Tibial artery (tissue), 4 donors: Measurements from ENCODE around the gene DISC1.
"Not testable (repeated sequence)": the region's sequence is repeated elsewhere in the genome, so short reads cannot be mapped to it uniquely, and the experiment has no call there.

Experiments
- DNase-seq, 2 donors: peaks; one replicate each; pipeline ENCODE4 v3.0.0-alpha.2; 2019
- H3K27ac ChIP-seq, 2 donors: fragments of 200-600 bp; sonication (generic) in 1 of 2; 1 replicate in 1 of 2; 2 replicates in 1 of 2; pipeline ENCODE4 v1.5.1; 2018 to 2019; ENCODE audit warnings: mild to moderate bottlenecking in 1 of 2
- H3K27me3 ChIP-seq, 2 donors: fragments of 200-600 bp; sonication (generic) in 1 of 2; one replicate each; pipeline versions ENCODE4 v1.5.1 to v1.6.0; 2016 to 2019
- H3K36me3 ChIP-seq, 3 donors: fragments of 200-600 bp; sonication (generic) in 2 of 3; one replicate each; pipeline ENCODE4 v1.5.1; 2016 to 2019; ENCODE audit warnings: mild to moderate bottlenecking in 2 of 3
- H3K4me1 ChIP-seq, 4 donors: fragments of 200-600 bp; sonication (generic) in 2 of 4; 1 replicate in 3 of 4; 2 replicates in 1 of 4; pipeline ENCODE4 v1.5.1; 2016 to 2019
- H3K4me3 ChIP-seq, 2 donors: fragments of 200-600 bp; sonication (generic) in 1 of 2; 1 replicate in 1 of 2; 2 replicates in 1 of 2; pipeline ENCODE4 v1.5.1; 2018 to 2019; ENCODE audit warnings: mild to moderate bottlenecking in 2 of 2
- H3K9me3 ChIP-seq, 3 donors: fragments of 200-600 bp; sonication (generic) in 1 of 3; one replicate each; pipeline ENCODE4 v1.5.1; 2016 to 2019
- intact Hi-C: fragments of 100-400 bp; cut with DNase I; formaldehyde crosslinking; loops from one replicate; pipeline ENCODE4 v1.15.0; 2023; ENCODE audit warnings: low total_unique reads
- TF ChIP-seq, protein P1 (sequence below), 2 experiments: fragments of 200-600 bp in 1 of 2; fragments of 450-650 bp in 1 of 2; IDR thresholded peaks; one replicate each; pipeline ENCODE4 v1.5.1; 2017 to 2019; ENCODE audit warnings: antibody characterized with exemption in 2 of 2, mild to moderate bottlenecking in 1 of 2, moderate library complexity in 1 of 2

DISC1 gene

DNA sequence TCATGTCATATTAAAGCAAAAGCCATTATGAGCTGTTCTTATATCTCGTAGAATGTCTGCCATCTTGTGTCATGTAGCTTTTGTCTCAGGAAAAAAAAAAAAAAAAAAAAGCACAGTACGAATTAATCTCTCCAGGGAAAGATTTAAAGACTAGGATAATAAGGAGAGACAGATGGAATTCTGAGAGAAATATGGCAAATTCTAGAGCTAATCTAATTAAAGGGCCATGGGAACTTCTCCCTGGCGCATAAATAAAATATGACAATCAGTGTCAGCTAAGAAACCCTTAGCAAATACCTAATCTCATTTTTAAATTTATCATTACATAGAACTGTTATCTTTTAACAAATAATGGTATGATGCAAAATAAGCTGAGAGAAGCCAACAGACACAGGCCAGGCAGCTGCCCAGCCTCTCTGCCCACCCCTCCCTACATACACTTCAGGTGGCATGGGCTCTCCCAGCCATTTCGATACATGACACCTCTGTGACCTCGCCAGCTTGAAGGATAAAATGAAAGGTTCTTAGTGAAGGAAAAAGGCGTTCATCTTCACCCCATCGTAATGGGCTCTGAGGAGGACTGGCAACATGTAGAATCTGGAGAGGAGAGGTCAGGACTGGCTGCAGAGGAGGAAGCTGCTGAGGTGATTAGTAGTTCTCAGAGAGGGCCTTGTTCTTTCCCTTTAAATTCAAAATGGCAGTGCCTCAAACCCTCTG lies 39.8 kb downstream of the DISC1 start:
- Histone ChIP-seq H3K27me3 (no peaks in the 10 kb centered on the region), H3K9me3 (peaks cover 0 to 27% (median 20%) of the 10 kb centered on the region in 3 donors), H3K4me1 (no peaks in the 10 kb centered on the region), H3K27ac (no peak overlapping the region), H3K36me3 (no peaks in the 10 kb centered on the region), H3K4me3 (no peak overlapping the region)
- no peak for DNase-seq
- intact Hi-C loops: no loop called here
- TF ChIP-seq, protein P1, sequence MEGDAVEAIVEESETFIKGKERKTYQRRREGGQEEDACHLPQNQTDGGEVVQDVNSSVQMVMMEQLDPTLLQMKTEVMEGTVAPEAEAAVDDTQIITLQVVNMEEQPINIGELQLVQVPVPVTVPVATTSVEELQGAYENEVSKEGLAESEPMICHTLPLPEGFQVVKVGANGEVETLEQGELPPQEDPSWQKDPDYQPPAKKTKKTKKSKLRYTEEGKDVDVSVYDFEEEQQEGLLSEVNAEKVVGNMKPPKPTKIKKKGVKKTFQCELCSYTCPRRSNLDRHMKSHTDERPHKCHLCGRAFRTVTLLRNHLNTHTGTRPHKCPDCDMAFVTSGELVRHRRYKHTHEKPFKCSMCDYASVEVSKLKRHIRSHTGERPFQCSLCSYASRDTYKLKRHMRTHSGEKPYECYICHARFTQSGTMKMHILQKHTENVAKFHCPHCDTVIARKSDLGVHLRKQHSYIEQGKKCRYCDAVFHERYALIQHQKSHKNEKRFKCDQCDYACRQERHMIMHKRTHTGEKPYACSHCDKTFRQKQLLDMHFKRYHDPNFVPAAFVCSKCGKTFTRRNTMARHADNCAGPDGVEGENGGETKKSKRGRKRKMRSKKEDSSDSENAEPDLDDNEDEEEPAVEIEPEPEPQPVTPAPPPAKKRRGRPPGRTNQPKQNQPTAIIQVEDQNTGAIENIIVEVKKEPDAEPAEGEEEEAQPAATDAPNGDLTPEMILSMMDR (IDR thresholded peaks at IDR 0.05): no peak

DNA sequence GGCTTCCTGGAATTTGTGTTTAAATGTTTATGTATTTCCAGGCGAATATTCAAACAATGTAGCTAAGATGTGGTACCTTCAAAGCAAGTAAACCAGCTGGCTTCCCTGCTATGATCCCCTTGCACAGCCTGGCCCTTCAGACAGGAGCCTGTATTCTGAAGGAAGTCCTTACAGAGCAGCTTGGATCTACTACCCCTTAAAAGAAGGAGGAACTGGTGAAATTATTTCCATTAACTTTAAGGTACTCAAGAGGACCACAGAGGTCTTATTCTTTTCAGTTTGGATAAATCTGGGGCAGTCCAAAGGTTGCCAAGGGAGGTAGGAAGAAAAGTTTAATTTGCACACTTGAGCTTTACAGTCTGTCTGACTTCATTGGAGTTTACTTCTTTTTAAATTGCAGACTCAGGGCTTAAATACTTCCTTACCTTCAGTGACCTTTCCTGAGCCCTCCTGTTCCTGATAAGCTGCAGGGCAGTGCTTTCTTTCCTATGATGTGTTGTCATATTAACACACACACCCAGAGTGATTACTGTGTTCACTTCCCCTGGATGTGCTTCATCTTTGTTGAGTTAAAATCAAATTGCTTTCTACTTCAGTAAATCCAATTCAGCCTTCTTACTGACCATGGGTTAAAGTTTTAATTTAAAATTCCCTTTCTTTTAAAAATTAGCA lies 40.5 kb downstream of the DISC1 start:
- intact Hi-C loops: no loop called here
- TF ChIP-seq, protein P1 (IDR thresholded peaks at IDR 0.05): no peak
- Histone ChIP-seq H3K27ac (no peak overlapping the region), H3K9me3 (peaks cover 0 to 30% (median 20%) of the 10 kb centered on the region in 3 donors), H3K4me3 (no peak overlapping the region), H3K36me3 (no peaks in the 10 kb centered on the region), H3K4me1 (no peaks in the 10 kb centered on the region), H3K27me3 (no peaks in the 10 kb centered on the region)
- DNase-seq: no peak

DNA sequence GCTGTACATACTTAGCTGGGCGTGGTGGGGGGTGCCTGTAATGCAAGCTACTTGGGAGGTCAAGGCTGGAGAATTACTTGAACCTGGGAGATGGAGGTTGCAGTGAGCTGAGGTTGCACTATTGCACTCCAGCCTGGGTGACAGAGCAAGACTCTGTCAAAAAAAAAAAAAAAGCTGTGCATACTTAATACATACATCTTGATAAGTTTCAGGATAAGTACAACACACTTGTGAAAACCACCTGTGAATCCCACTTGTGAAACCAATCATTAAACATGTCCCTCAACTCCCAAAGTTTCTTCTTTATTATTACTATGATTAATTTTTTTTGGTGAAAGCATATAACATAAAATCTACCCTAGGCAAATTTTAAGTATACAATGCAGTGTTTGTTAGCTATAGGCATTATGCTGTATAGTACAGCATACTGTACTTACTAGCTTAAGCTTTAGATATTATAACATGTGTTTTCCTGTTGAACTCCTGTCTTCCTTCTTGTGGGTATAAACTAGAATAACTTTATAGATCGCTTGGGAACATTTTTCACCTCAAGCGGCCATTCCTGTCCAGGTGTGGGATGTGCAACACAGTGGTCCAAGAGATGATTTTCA lies 41.4 kb downstream of the DISC1 start:
- H3K27ac ChIP-seq: no peak overlapping the region
- no peak for DNase-seq
- H3K4me3 ChIP-seq: no peak overlapping the region
- H3K36me3 ChIP-seq: no peaks in the 10 kb centered on the region
- H3K27me3 ChIP-seq: no peaks in the 10 kb centered on the region
- intact Hi-C loops: no loop called here
- H3K4me1 ChIP-seq: no peaks in the 10 kb centered on the region
- H3K9me3 ChIP-seq: peaks cover 0 to 28% (median 15%) of the 10 kb centered on the region in 3 donors
- TF ChIP-seq, protein P1 (IDR thresholded peaks at IDR 0.05): no peak

- intact Hi-C loops: no loop called here
- H3K27ac ChIP-seq: no peak overlapping the region
- no peaks in the 10 kb centered on the region for H3K27me3 ChIP-seq
- peaks cover 0 to 22% (median 10%) of the 10 kb centered on the region in 3 donors for H3K9me3 ChIP-seq
- no peaks in the 10 kb centered on the region for H3K36me3 ChIP-seq
- TF ChIP-seq, protein P1 (IDR thresholded peaks at IDR 0.05): no peak
- H3K4me1 ChIP-seq: no peaks in the 10 kb centered on the region
- DNase-seq: no peak
- no peak overlapping the region for H3K4me3 ChIP-seq
These were observed 42.2 kb downstream of the DISC1 start for GRCh38 chr1:231668826-231669225.

DNA sequence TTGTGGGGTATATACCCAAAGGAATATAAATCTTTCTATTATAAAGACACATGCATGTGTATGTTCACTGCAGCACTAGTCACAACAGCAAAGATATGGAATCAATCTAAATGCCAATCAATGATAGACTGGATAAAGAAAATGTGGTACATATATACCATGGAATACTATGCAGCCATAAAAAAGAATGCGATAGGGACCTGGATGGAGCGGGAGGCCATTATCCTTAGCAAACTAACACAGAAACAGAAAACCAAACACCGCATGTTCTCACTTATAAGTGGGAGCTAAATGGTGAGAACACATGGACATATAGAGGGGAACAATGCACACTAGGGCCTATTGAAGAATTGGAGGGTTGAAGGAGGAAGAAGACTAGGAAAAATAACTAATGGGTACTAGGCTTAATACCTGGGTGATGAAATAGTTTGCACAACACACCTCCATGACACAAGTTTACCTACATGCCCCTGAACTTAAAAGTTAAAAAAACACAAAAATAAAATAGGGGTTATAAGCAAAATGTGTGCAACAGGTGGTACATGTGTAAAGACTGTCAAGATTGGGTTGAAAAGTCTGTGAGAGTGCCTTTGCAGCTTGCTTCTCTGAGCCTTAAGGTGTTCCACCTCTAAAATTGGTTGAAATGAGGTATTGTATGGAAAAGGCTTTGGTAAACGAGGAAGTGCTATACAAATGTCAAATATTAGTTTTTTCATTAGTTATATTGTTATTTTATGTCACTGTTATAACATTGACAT lies 43.5 kb downstream of the DISC1 start:
- H3K36me3 ChIP-seq, intact Hi-C loops, H3K4me1 ChIP-seq, H3K4me3 ChIP-seq, H3K27ac ChIP-seq, DNase-seq, H3K27me3 ChIP-seq: not testable (repeated sequence)
- peaks cover 0 to 22% (median 10%) of the 10 kb centered on the region in 3 donors for H3K9me3 ChIP-seq
